HepG2 (cell line): ENCODE measurements around the gene G6PD. TPM values are rescaled to one million over a fixed set of nuclear protein-coding genes. Genes with fewer than 3 reads are reported as not detected.

Experiments
- ARID3A ChIP-seq: IDR thresholded peaks from 2 replicates; pipeline ENCODE4 v1.6.1; 2012; ENCODE audit warnings: low read depth, low read length, improper control_type of control experiment
- ARID4A ChIP-seq: sonication (generic); formaldehyde crosslinking; IDR thresholded peaks from 2 replicates; pipeline ENCODE4 v1.5.0; 2020; ENCODE audit warnings: mild to moderate bottlenecking, missing genetic modification reagents, borderline replicate concordance
- CENPT ChIP-seq: sonication (generic); formaldehyde crosslinking; IDR thresholded peaks from 2 replicates; pipeline ENCODE4 v1.8.0; 2022; ENCODE audit warnings: low read depth, mild to moderate bottlenecking, moderate library complexity, missing genetic modification reagents
- DNMT1 ChIP-seq: sonication (generic); formaldehyde crosslinking; IDR thresholded peaks from 2 replicates; pipeline ENCODE4 v1.5.1; 2020; ENCODE audit warnings: mild to moderate bottlenecking, missing genetic modification reagents
- FOXK1 ChIP-seq: sonication (generic); formaldehyde crosslinking; IDR thresholded peaks from 2 replicates; pipeline ENCODE4 v1.4.0; 2020; ENCODE audit warnings: low read depth, missing genetic modification reagents, borderline replicate concordance
- GATAD1 ChIP-seq: IDR thresholded peaks from 2 replicates; pipeline ENCODE4 v1.6.1; 2016; ENCODE audit warnings: missing genetic modification reagents, missing compliant biosample characterization
- HCFC1 ChIP-seq: fragments of 150-350 bp; IDR thresholded peaks from 2 replicates; pipeline ENCODE4 v1.6.1; 2014; ENCODE audit warnings: low read depth, low read length
- HNRNPLL ChIP-seq: fragments of 200-400 bp; formaldehyde crosslinking; IDR thresholded peaks from 2 replicates; pipeline ENCODE4 v1.6.1; 2017; ENCODE audit warnings: mild to moderate bottlenecking, low read depth, low read length; ENCODE audit not compliant: poor library complexity, severe bottlenecking
- KAT8 ChIP-seq: IDR thresholded peaks from 2 replicates; pipeline ENCODE4 v1.6.1; 2016; ENCODE audit warnings: missing genetic modification reagents, missing compliant biosample characterization
- POLR2A ChIP-seq, 2 experiments: IDR thresholded peaks; 2 replicates each; pipeline ENCODE4 v1.6.1; 2011; ENCODE audit warnings: low read depth in 2 of 2, low read length in 2 of 2, mild to moderate bottlenecking in 1 of 2, moderate library complexity in 1 of 2; ENCODE audit not compliant: insufficient read depth in 1 of 2
- REST ChIP-seq, 2 experiments: IDR thresholded peaks; 2 replicates each; pipeline ENCODE4 v1.6.1; 2011 to 2012; ENCODE audit warnings: low read length in 2 of 2, borderline replicate concordance in 1 of 2, low read depth in 1 of 2, mild to moderate bottlenecking in 1 of 2, moderate library complexity in 1 of 2
- SAP130 ChIP-seq: IDR thresholded peaks from 2 replicates; pipeline ENCODE4 v1.6.1; 2016; ENCODE audit warnings: low read depth
- TAF1 ChIP-seq: sonication (generic); formaldehyde crosslinking; IDR thresholded peaks from 2 replicates; pipeline ENCODE4 v1.4.0; 2020; ENCODE audit warnings: missing genetic modification reagents
- TFDP2 ChIP-seq: sonication (generic); formaldehyde crosslinking; IDR thresholded peaks from 2 replicates; pipeline ENCODE4 v1.4.0; 2020; ENCODE audit warnings: missing genetic modification reagents
- ZNF770 ChIP-seq: sonication (generic); formaldehyde crosslinking; IDR thresholded peaks from 2 replicates; pipeline ENCODE4 v1.5.0; 2020; ENCODE audit warnings: mild to moderate bottlenecking, missing genetic modification reagents
- polyA plus RNA-seq, 8 experiments: library from polyadenylated mRNA; depleted of rRNA in 3 of 8; stranded (reverse) in 7 of 8; unstranded in 1 of 8; fragments of >200 nt; fragmentation: Illumina TruSeq in 4 of 8; extraction: Trizol in 4 of 8; gene quantifications; 2 replicates each; pipeline versions ENCODE4 v1.2.1 to v1.2.3, GENCODE V29; 2011 to 2016; ENCODE audit warnings: low read depth in 4 of 8, missing spikeins in 1 of 8, mixed read lengths in 1 of 8; ENCODE audit not compliant: insufficient read depth in 1 of 8
- total RNA-seq, 5 experiments: library from RNA; depleted of rRNA; stranded (reverse); fragments of >200 nt; fragmentation: Illumina TruSeq; extraction: Trizol; gene quantifications; 2 replicates each; pipeline ENCODE4 v1.2.3, GENCODE V29; 2016; ENCODE audit warnings: low read depth in 1 of 5

Gene G6PD
- total and polyA plus RNA-seq, 2 of the 13 experiments (the other 11 are each of a cell fraction or from before 2014, with no cell fraction given): 18.8 to 28.8 TPM

GRCh38 chrX:154490414-154491083 is 56.1 kb downstream of the G6PD start, which contains the start of gene SLC10A3 (continued):
- TF ChIP-seq HNRNPLL: peak; percentile 45
- peak; percentile 69 for TF ChIP-seq TAF1
- TF ChIP-seq FOXK1 (CRISPR knock-in tag): peak; percentile 21; the same call in 1 of the 2 replicates
- TF ChIP-seq HCFC1: no peak
- no peak for TF ChIP-seq ARID3A
- peak; percentile 28; the same call in 1 of the 2 replicates for TF ChIP-seq ZNF770 (CRISPR knock-in tag)
- 0 out of 2 replicates have a peak, but pooled peaks have one; percentile 39 for TF ChIP-seq DNMT1 (CRISPR knock-in tag)
- peak in 1 of 2 experiments; percentile 70; a peak in 2 of 4 replicates for TF ChIP-seq POLR2A (IDR thresholded peaks at IDR 0.05; ENCODE audit: insufficient read depth in 1 of 2, low read depth in 2 of 2, low read length in 2 of 2)
- peak; percentile 62 for TF ChIP-seq SAP130 (CRISPR knock-in tag)
- TF ChIP-seq TFDP2 (CRISPR knock-in tag): peak; percentile 66; the same call in 1 of the 2 replicates
- no peak for TF ChIP-seq GATAD1 (CRISPR knock-in tag)
- TF ChIP-seq CENPT (CRISPR knock-in tag): no peak
- TF ChIP-seq KAT8 (CRISPR knock-in tag): 0 out of 2 replicates have a peak, but pooled peaks have one; percentile 42
- peak in 1 of 2 experiments; percentile 26; a peak in 1 of 4 replicates for TF ChIP-seq REST (IDR thresholded peaks at IDR 0.05; ENCODE audit: borderline replicate concordance in 1 of 2, low read depth in 1 of 2, low read length in 2 of 2)
- TF ChIP-seq ARID4A (CRISPR knock-in tag): peak; percentile 40; the same call in 1 of the 2 replicates
